Stimulated activated CD4-positive, alpha-beta T cell treated with anti-CD3 and anti-CD28 coated beads, Interleukin-15, amount 100 ng/mL, for 24 hours (primary cell): ENCODE measurements around the gene PLCB1.
"Not testable (repeated sequence)": the region's sequence is repeated elsewhere in the genome, so short reads cannot be mapped to it uniquely, and the experiment has no call there.

Experiments
- DNase-seq: peaks from one replicate; pipeline ENCODE4 v3.0.0-alpha.2; 2020

The PLCB1 gene

DNA sequence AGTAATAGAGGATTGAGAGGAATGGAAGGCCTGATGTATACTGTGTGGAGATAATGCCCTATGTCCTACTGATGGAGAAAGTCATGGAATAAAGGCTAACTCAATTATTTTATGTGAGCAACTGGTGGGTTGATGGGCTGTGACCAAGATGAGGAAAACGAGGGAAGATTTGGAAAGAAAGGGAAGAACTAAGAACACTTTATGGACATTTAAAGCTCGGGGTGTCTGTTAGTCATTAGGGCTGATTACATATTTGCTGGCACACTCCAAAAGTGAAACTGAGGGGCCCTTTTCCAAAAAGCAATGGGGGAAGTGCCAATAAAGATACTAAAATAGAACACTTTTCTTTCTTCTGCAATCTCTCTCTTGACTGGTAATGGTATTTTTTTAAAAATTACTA, 439.5 kb downstream of the PLCB1 start:
- no peak for DNase-seq

GRCh38 chr20:8573686-8574085, 441.6 kb downstream of the PLCB1 start:
- DNase-seq, result no peak

DNA sequence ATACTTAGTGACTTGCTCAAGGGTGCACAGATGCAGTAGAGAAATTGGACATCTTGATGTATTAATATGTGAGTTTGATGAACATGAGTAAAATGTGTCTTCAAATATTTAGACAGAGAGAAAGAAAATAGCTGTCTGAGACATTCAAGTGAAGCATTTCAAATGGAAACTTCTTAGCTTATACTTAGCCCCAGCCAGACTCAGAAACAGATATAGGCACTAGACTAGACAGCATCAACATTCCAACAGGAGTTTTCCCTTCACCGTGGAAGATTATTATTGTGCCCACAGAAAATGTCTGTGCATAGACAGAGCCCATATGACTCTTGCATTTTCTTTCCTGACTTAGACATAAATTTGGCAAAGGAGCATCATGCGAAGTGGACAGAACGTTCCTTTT, 443.0 kb downstream of the PLCB1 start:
- no peak for DNase-seq

- no peak for DNase-seq
Observed at GRCh38 chr20:8578161-8578865, 446.2 kb downstream of the PLCB1 start.

DNA sequence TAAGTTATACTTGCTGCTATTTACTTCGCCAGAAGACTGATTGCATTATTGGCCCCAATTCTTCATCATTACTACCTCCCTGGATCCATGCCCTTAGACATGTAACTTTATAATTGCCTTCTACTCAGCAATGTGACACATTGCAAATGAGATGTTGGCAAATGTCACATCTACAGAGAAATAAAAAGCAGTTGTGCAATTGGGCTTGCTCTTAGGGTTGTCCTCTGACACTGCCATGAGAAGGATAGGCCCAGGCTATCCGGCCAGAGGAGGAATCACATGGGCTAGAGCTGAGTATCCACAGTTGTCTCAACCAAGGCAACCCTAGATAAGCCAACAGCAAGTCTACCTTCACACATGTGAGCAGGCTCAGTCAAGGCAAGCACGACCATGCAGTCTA, 447.0 kb downstream of the PLCB1 start:
- no peak for DNase-seq

- no peak for DNase-seq
Observed at GRCh38 chr20:8581446-8582183, 449.5 kb downstream of the PLCB1 start.

DNA sequence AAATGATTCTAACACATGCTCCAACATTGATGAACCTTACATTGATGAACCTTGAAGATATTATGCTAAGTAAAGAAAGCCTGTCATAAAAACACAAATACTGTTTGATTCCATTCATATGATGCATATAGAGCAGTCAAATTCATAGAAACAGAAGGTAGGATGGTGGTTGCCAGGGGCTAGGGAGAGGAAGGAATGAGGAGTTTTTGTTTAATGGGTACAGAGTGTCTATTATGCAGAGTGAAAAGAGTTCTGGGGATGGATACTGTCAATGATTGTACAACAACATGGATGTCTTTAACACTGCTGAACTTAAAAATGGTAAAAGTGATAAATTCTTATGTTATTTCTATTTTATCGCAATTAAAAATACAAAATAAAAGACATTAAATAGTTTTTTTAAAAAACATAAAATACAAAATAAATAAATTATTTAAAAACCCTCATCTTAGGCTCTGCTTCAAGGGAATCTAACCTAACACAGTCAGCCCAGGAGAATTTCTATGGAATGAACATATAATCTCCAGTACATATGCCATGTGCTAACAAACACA, 451.0 kb downstream of the PLCB1 start:
- no peak for DNase-seq

DNA sequence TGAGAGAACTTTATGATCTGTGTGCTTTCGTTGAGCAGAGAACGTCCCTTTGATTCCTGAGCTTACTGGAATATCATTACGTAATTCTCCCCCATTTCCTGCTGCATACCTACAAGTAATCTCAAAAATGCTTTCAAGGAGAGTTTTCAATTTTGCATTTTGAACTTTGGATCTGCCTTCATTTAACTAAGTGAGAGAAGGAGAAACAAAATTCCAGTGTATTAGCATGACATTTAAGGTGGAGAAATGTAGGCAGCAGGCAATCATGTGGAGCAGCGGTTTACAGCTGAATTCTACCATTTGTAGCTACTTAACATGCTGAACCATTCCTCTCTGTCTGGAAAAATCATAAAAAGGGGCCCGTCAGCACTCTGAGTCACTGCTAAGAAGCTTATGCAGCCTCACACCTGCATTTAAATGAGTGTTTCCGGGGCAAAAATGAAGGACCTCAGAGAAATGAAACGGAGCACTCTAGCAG, 451.5 kb downstream of the PLCB1 start:
- no peak for DNase-seq

DNA sequence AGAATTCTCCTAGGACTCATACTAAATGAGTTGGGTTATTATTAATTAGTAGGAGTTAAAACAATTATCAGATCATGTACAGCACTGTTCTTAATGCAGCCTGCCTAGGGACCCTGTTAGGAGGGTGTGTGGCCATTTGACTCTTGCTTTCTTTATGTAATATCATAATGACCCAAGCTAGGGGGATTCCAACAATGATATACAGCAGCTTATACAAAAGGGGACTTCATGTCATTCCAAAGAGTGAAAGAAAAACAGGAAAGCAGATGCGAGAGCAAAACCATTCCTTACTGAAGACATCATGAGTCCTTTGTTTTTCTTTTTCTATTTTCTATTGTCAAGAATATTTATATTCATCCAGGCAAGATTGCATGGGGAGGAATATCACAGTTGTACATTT, 455.2 kb downstream of the PLCB1 start:
- DNase-seq, result no peak

DNA sequence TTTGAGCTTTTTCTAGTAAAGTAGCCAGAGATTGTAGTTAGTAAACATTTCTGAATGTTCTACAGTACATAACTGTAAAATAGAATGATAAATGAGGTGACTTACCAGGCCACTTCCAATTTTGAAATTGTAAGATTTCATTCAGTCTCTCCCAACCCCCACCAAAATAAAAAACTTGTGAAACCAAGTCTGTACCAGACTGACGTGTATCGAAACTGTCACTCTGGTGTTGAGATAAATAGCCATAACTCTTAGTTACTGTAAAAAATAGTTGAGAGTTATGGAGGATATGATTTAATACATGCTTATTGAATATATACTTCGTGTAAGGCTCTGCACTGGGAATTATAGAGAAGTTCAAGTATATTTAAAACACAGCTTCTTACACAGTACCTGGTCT, 455.7 kb downstream of the PLCB1 start:
- DNase-seq, result no peak

- DNase-seq, result no peak
Observed at GRCh38 chr20:8589956-8590355, 457.9 kb downstream of the PLCB1 start.

GRCh38 chr20:8600910-8601541, 469.0 kb downstream of the PLCB1 start:
- not testable (repeated sequence) for DNase-seq

GRCh38 chr20:8601542-8601912, 469.5 kb downstream of the PLCB1 start:
- no peak for DNase-seq

DNA sequence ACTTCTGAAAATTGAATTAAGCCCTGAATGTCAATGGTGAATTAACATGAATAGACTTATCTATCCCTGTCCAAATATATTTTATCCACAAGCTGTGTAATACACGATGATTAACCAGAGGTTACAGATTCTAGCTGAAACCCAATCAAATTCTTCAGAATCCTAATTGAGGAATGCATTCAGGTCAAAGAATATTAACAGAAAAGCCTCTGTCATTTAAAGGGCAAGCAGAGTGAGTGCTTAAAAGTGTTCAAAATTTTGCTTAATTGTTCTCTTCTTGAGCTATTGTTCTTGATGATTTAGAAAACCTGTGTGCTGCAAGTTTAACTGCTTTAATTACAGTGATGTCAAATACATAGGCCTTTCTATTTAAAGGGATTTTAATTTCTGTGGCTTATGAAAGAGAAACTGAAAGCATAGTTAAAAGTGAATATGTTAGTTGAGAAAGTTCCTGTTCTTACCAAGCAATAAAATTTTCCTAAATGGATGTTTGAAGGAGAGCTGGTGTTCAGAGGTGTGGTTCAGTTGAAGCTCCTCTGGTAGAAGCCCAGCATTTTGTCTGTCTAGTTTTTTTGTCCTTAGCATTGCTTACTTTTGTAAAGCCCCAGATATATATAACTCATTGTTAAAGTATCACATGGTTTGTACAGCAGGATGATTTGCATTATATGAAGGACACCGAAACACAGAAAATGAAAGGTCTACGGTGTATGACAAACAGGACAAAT, 470.5 kb downstream of the PLCB1 start:
- no peak for DNase-seq

DNA sequence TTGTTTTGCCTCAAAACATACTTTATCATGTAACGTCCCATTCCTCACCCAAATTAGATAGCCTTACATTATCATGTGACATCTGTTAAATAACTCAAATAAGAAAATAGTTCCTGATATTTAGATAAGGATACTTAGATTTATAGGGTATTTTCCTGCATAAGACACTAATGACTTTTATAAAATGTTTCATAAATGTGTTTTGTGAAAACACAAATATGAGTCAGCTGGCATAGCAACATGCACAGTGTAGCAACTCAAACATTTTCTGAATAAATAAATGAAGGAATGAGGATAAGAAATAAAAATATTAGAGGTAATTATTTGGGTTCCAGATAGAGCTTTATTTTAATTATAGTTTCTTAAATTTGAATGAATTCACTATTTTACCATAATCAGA, 476.4 kb downstream of the PLCB1 start:
- DNase-seq, result no peak

GRCh38 chr20:8616792-8617191, 484.7 kb downstream of the PLCB1 start:
- DNase-seq, result no peak

DNA sequence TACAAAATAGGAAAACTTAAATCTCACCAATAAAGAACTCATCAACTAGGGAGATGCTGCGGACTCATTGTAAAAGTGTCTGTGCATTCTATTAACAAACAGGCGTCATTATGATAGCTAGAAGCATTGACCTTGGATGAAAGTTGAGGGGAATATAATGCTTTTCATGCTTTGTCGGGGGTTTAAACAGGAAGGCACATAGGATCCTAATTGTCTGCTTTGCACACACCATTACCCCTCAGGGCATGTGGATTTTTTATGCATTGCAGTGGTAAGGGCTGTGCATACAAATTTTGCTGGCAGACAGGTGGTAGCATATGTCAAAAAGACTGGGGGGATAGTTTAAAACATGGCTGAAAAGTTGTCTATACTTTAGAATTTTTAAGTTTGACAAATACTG, 488.9 kb downstream of the PLCB1 start:
- no peak for DNase-seq

DNA sequence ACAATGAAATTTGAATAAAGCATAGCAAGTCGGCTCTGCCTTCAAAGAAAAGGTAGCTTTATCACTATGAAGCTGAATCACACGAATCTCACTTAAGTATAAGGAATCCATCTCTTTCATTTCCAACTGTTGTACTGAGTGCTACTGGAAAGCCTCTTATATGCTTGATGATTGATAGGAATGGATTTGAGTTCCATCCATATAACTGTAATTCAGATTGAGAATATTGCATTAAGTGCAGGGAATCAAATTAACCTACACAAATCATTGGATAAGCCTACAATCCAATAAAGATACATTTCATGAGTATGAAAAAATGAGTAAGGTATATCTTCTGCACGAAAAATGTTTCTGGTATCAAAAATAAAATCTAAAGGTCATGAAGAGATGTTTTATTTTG, 492.0 kb downstream of the PLCB1 start:
- DNase-seq, result no peak

GRCh38 chr20:8624616-8625015, 492.6 kb downstream of the PLCB1 start:
- DNase-seq, result no peak

DNA sequence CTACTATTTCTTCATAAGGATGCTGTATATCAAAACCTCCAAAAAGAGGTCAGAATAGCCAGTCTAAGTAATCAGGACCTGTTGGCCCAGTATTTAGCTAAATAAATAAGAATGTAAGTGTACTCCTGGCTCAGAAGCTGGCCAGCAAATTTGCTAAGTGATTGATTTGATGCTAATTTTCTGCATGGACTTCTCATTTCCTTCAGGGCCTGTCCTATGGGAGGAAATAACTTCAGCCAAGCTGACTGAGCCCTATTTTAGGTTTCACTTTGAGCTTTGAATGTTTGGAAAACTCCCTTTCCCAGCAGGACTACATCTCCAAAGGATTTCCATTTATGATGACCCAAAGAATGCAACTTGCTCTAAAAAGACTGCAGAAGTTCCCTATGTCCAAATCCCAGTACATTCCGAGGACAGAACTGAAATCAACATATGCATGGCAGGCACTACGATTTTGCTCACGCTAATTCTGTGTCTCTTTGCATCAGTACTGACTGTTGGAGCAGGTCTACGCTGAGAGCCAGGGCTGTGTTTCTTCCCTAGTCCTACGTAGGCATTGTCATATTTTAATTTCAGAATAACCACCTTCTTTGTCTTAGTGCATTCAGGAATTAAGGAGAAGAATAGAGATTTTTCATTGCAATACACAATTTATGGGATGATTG, 495.4 kb downstream of the PLCB1 start:
- DNase-seq, result no peak

DNA sequence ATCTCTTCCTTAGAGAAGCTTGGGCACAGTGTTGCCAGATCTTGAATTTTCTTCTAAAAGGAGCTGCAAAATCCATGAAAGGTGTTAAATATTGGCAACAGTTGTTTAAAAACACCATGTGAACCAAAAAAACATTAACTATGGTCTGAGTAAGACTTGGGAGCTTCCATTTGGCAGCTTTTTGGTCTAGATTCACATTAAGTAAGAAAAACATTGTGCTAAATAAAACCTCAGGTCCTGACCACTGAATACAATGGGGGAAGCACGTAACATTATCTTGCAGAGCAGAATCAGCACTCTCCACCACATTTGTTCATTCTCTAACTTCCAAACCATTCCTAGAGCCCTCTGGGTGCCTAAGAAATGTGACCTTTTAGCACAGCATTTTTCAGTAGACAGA, 499.2 kb downstream of the PLCB1 start:
- DNase-seq, result no peak

DNA sequence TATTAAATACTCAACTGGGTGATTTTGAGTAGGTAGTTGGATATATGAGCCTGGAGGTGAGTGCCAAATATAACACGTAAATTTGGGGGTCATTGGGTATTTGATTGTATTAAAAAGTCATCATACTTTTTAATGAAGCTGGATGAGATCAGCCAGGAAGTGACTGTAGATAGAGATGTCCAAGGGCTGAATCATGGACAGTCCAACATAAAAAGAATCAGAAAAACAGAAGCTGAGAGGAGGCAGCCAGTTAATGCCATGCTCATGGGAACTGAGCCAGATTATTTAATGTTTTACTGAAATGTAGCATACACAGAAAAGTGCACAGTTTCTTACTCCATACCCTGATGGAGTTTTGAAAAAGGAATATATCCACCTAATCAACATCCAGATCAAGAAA, 501.3 kb downstream of the PLCB1 start:
- no peak for DNase-seq
